ENCODE results near the gene FUT4.

Gene FUT4

GRCh38 chr11:94533206-94533605 is 10.5 kb upstream of the FUT4 start:
- Histone ChIP-seq H3K9me3 (ENCODE audit: control insufficient read depth in 2 of 2, low read length in 2 of 2) (no peaks in the 10 kb centered on the region), H3K9ac (ENCODE audit: low read depth in 1 of 2, low read length in 2 of 2) (no peak overlapping the region), H3K27me3 (ENCODE audit: control insufficient read depth in 2 of 2, insufficient read depth in 2 of 2, low read length in 2 of 2) (no peaks in the 10 kb centered on the region), H3K27ac (ENCODE audit: low read depth in 2 of 2, low read length in 2 of 2) (no peak overlapping the region), H3K36me3 (ENCODE audit: control insufficient read depth in 2 of 2, insufficient read depth in 2 of 2, low read length in 2 of 2) (no peaks in the 10 kb centered on the region), H3K4me1 (ENCODE audit: control insufficient read depth in 2 of 2, insufficient read depth in 2 of 2, low read length in 2 of 2) (peaks cover 0 to 20% of the 10 kb centered on the region in 2 donors), H3K4me3 (ENCODE audit: low read length in 2 of 2) (no peak overlapping the region)

DNA sequence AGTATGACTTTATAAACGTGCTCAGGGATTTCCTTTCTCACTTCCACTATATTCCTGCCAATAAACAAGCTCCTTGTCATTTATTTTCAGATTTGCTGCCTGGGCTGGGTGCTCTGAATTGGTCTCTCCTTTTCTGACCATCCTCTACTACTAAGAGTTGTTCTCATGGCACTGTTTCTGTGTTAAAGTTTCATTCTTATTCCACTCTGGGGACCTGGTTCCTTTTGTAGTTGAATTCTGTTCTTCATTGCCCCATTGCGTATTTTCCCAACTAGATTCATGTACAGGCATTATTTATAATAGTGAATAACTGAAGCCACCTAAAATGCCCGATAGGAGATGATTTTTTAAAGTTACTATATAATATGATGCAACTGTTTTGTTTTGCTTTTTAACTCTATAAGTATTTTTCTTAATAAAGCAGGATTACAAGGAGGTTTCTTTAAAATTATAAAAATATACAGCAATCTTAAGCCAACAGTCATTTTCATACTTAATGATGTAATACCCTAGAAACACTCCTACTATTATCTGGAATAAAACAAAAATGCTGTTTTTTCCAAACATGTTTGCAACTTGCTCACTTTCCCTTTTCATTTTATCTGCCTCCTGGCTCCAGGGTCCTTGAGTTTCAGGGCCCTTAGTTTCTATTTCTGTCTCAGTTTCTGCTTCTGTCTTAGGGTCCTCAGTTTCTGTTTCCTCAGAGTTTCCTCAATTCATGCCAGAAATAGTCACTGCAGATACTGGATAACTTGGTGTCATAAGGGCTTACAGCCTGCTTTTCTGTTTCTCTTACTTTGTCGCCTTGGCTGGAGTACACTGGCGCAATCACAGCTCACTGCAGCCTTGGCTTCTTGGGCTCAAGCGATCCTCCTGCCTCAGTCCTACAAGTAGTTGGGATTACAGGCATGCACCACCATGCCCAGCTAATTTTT is 9.8 kb upstream of the FUT4 start:
- Histone ChIP-seq H3K36me3 (ENCODE audit: control insufficient read depth in 2 of 2, insufficient read depth in 2 of 2, low read length in 2 of 2) (no peaks in the 10 kb centered on the region), H3K9ac (ENCODE audit: low read depth in 1 of 2, low read length in 2 of 2) (no peak overlapping the region), H3K27ac (ENCODE audit: low read depth in 2 of 2, low read length in 2 of 2) (no peak overlapping the region), H3K4me3 (ENCODE audit: low read length in 2 of 2) (no peak overlapping the region), H3K9me3 (ENCODE audit: control insufficient read depth in 2 of 2, low read length in 2 of 2) (no peaks in the 10 kb centered on the region), H3K4me1 (ENCODE audit: control insufficient read depth in 2 of 2, insufficient read depth in 2 of 2, low read length in 2 of 2) (peaks cover 5 to 24% of the 10 kb centered on the region in 2 donors), H3K27me3 (ENCODE audit: control insufficient read depth in 2 of 2, insufficient read depth in 2 of 2, low read length in 2 of 2) (no peaks in the 10 kb centered on the region)

DNA sequence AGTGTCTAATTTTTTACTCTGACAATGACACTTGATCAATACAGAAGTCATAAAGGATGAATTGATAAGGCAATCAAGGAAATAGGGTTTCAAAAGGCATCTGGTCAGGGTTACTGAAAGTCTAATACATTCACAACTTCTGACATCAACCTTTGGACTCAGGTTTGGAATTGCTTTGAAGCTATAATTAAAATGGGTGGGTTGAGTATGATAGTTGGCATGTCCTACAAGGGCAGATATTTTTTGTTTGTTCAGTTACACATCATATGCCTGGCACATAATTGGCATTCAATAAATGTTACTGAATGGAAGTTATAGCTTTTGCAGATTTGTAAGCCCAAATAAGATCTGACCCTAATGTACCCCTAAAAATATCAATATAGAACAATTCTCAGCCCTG is 7.3 kb upstream of the FUT4 start:
- Histone ChIP-seq H3K27me3 (ENCODE audit: control insufficient read depth in 2 of 2, insufficient read depth in 2 of 2, low read length in 2 of 2) (no peaks in the 10 kb centered on the region), H3K4me1 (ENCODE audit: control insufficient read depth in 2 of 2, insufficient read depth in 2 of 2, low read length in 2 of 2) (peaks cover 10 to 42% of the 10 kb centered on the region in 2 donors), H3K9ac (ENCODE audit: low read depth in 1 of 2, low read length in 2 of 2) (no peak overlapping the region), H3K9me3 (ENCODE audit: control insufficient read depth in 2 of 2, low read length in 2 of 2) (no peaks in the 10 kb centered on the region), H3K36me3 (ENCODE audit: control insufficient read depth in 2 of 2, insufficient read depth in 2 of 2, low read length in 2 of 2) (no peaks in the 10 kb centered on the region), H3K27ac (ENCODE audit: low read depth in 2 of 2, low read length in 2 of 2) (peak overlapping the region; percentile 52 to 71), H3K4me3 (ENCODE audit: low read length in 2 of 2) (peak overlapping the region in 1 of 2 donors; percentile 48)

GRCh38 chr11:94537031-94537600 is 6.6 kb upstream of the FUT4 start:
- Histone ChIP-seq H3K4me3 (ENCODE audit: low read length in 2 of 2) (peak overlapping the region in 1 of 2 donors; percentile 48), H3K9ac (ENCODE audit: low read depth in 1 of 2, low read length in 2 of 2) (peak overlapping the region in 1 of 2 donors; percentile 23), H3K27ac (ENCODE audit: low read depth in 2 of 2, low read length in 2 of 2) (peak overlapping the region; percentile 71), H3K9me3 (ENCODE audit: control insufficient read depth in 2 of 2, low read length in 2 of 2) (no peaks in the 10 kb centered on the region), H3K36me3 (ENCODE audit: control insufficient read depth in 2 of 2, insufficient read depth in 2 of 2, low read length in 2 of 2) (no peaks in the 10 kb centered on the region), H3K4me1 (ENCODE audit: control insufficient read depth in 2 of 2, insufficient read depth in 2 of 2, low read length in 2 of 2) (peaks cover 12 to 42% of the 10 kb centered on the region in 2 donors), H3K27me3 (ENCODE audit: control insufficient read depth in 2 of 2, insufficient read depth in 2 of 2, low read length in 2 of 2) (no peaks in the 10 kb centered on the region)

GRCh38 chr11:94539420-94539819 is 4.3 kb upstream of the FUT4 start:
- peak overlapping the region; percentile 23 to 43 for H3K4me3 ChIP-seq (ENCODE audit: low read length in 2 of 2)
- H3K27ac ChIP-seq (ENCODE audit: low read depth in 2 of 2, low read length in 2 of 2) = peak overlapping the region; percentile 71 to 93
- H3K27me3 ChIP-seq (ENCODE audit: control insufficient read depth in 2 of 2, insufficient read depth in 2 of 2, low read length in 2 of 2) = no peaks in the 10 kb centered on the region
- peaks cover 20 to 52% of the 10 kb centered on the region in 2 donors for H3K4me1 ChIP-seq (ENCODE audit: control insufficient read depth in 2 of 2, insufficient read depth in 2 of 2, low read length in 2 of 2)
- H3K36me3 ChIP-seq (ENCODE audit: control insufficient read depth in 2 of 2, insufficient read depth in 2 of 2, low read length in 2 of 2) = no peaks in the 10 kb centered on the region
- H3K9ac ChIP-seq (ENCODE audit: low read depth in 1 of 2, low read length in 2 of 2) = peak overlapping the region in 1 of 2 donors; percentile 50
- no peaks in the 10 kb centered on the region for H3K9me3 ChIP-seq (ENCODE audit: control insufficient read depth in 2 of 2, low read length in 2 of 2)

DNA sequence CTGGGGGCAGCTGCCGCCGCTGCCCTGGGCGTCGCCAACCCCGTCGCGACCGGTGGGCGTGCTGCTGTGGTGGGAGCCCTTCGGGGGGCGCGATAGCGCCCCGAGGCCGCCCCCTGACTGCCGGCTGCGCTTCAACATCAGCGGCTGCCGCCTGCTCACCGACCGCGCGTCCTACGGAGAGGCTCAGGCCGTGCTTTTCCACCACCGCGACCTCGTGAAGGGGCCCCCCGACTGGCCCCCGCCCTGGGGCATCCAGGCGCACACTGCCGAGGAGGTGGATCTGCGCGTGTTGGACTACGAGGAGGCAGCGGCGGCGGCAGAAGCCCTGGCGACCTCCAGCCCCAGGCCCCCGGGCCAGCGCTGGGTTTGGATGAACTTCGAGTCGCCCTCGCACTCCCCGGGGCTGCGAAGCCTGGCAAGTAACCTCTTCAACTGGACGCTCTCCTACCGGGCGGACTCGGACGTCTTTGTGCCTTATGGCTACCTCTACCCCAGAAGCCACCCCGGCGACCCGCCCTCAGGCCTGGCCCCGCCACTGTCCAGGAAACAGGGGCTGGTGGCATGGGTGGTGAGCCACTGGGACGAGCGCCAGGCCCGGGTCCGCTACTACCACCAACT is 1.0 kb downstream of the FUT4 start:
- H3K4me3 ChIP-seq (ENCODE audit: low read length in 2 of 2) = peak overlapping the region; percentile 72 to 79
- H3K9ac ChIP-seq (ENCODE audit: low read depth in 1 of 2, low read length in 2 of 2) = peak overlapping the region; percentile 83 to 92
- H3K27me3 ChIP-seq (ENCODE audit: control insufficient read depth in 2 of 2, insufficient read depth in 2 of 2, low read length in 2 of 2) = no peaks in the 10 kb centered on the region
- H3K27ac ChIP-seq (ENCODE audit: low read depth in 2 of 2, low read length in 2 of 2) = peak overlapping the region; percentile 95 to 98
- no peaks in the 10 kb centered on the region for H3K9me3 ChIP-seq (ENCODE audit: control insufficient read depth in 2 of 2, low read length in 2 of 2)
- H3K36me3 ChIP-seq (ENCODE audit: control insufficient read depth in 2 of 2, insufficient read depth in 2 of 2, low read length in 2 of 2) = no peaks in the 10 kb centered on the region
- H3K4me1 ChIP-seq (ENCODE audit: control insufficient read depth in 2 of 2, insufficient read depth in 2 of 2, low read length in 2 of 2) = peaks cover 32 to 38% of the 10 kb centered on the region in 2 donors

DNA sequence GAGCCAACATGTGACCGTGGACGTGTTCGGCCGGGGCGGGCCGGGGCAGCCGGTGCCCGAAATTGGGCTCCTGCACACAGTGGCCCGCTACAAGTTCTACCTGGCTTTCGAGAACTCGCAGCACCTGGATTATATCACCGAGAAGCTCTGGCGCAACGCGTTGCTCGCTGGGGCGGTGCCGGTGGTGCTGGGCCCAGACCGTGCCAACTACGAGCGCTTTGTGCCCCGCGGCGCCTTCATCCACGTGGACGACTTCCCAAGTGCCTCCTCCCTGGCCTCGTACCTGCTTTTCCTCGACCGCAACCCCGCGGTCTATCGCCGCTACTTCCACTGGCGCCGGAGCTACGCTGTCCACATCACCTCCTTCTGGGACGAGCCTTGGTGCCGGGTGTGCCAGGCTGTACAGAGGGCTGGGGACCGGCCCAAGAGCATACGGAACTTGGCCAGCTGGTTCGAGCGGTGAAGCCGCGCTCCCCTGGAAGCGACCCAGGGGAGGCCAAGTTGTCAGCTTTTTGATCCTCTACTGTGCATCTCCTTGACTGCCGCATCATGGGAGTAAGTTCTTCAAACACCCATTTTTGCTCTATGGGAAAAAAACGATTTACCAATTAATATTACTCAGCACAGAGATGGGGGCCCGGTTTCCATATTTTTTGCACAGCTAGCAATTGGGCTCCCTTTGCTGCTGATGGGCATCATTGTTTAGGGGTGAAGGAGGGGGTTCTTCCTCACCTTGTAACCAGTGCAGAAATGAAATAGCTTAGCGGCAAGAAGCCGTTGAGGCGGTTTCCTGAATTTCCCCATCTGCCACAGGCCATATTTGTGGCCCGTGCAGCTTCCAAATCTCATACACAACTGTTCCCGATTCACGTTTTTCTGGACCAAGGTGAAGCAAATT is 1.8 kb downstream of the FUT4 start:
- Histone ChIP-seq H3K9me3 (ENCODE audit: control insufficient read depth in 2 of 2, low read length in 2 of 2) (no peaks in the 10 kb centered on the region), H3K9ac (ENCODE audit: low read depth in 1 of 2, low read length in 2 of 2) (peak overlapping the region; percentile 83 to 92), H3K27ac (ENCODE audit: low read depth in 2 of 2, low read length in 2 of 2) (peak overlapping the region; percentile 95 to 98), H3K4me1 (ENCODE audit: control insufficient read depth in 2 of 2, insufficient read depth in 2 of 2, low read length in 2 of 2) (peaks cover 36 to 38% of the 10 kb centered on the region in 2 donors), H3K4me3 (ENCODE audit: low read length in 2 of 2) (peak overlapping the region; percentile 72 to 79), H3K27me3 (ENCODE audit: control insufficient read depth in 2 of 2, insufficient read depth in 2 of 2, low read length in 2 of 2) (no peaks in the 10 kb centered on the region), H3K36me3 (ENCODE audit: control insufficient read depth in 2 of 2, insufficient read depth in 2 of 2, low read length in 2 of 2) (peaks cover 0 to 3% of the 10 kb centered on the region in 2 donors)

GRCh38 chr11:94546162-94546470 is 2.4 kb downstream of the FUT4 start:
- Histone ChIP-seq H3K4me3 (ENCODE audit: low read length in 2 of 2) (peak overlapping the region; percentile 72 to 79), H3K36me3 (ENCODE audit: control insufficient read depth in 2 of 2, insufficient read depth in 2 of 2, low read length in 2 of 2) (peaks cover 0 to 3% of the 10 kb centered on the region in 2 donors), H3K9ac (ENCODE audit: low read depth in 1 of 2, low read length in 2 of 2) (peak overlapping the region; percentile 35 to 92), H3K4me1 (ENCODE audit: control insufficient read depth in 2 of 2, insufficient read depth in 2 of 2, low read length in 2 of 2) (peaks cover 35 to 37% of the 10 kb centered on the region in 2 donors), H3K27me3 (ENCODE audit: control insufficient read depth in 2 of 2, insufficient read depth in 2 of 2, low read length in 2 of 2) (no peaks in the 10 kb centered on the region), H3K9me3 (ENCODE audit: control insufficient read depth in 2 of 2, low read length in 2 of 2) (no peaks in the 10 kb centered on the region), H3K27ac (ENCODE audit: low read depth in 2 of 2, low read length in 2 of 2) (peak overlapping the region; percentile 30 to 32)

DNA sequence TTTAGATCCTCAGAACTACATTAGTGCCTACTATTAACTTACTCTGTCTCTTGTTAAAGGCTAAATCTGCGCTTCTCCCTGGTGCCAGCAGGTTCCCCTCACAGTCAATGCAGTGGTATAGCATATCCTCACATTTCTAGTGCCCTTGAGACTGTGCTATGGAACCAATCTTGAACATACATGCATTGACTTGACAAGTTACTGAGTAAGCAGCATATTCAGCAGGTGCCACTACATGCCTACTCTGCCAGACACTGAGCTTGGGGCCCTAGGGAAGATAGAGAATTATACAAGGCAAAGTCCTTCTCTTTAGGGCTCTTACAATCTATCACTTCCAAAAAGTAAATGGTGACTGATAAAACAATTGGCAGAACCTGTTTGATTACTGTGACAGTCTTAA is 3.2 kb downstream of the FUT4 start:
- H3K4me1 ChIP-seq (ENCODE audit: control insufficient read depth in 2 of 2, insufficient read depth in 2 of 2, low read length in 2 of 2) = peaks cover 33 to 35% of the 10 kb centered on the region in 2 donors
- H3K36me3 ChIP-seq (ENCODE audit: control insufficient read depth in 2 of 2, insufficient read depth in 2 of 2, low read length in 2 of 2) = peaks cover 0 to 3% of the 10 kb centered on the region in 2 donors
- H3K27ac ChIP-seq (ENCODE audit: low read depth in 2 of 2, low read length in 2 of 2) = peak overlapping the region in 1 of 2 donors; percentile 5
- no peaks in the 10 kb centered on the region for H3K9me3 ChIP-seq (ENCODE audit: control insufficient read depth in 2 of 2, low read length in 2 of 2)
- H3K9ac ChIP-seq (ENCODE audit: low read depth in 1 of 2, low read length in 2 of 2) = peak overlapping the region; percentile 45 to 53
- no peaks in the 10 kb centered on the region for H3K27me3 ChIP-seq (ENCODE audit: control insufficient read depth in 2 of 2, insufficient read depth in 2 of 2, low read length in 2 of 2)
- H3K4me3 ChIP-seq (ENCODE audit: low read length in 2 of 2) = peak overlapping the region; percentile 72 to 79
